ENCODE results near the gene RIIAD1.

DNA sequence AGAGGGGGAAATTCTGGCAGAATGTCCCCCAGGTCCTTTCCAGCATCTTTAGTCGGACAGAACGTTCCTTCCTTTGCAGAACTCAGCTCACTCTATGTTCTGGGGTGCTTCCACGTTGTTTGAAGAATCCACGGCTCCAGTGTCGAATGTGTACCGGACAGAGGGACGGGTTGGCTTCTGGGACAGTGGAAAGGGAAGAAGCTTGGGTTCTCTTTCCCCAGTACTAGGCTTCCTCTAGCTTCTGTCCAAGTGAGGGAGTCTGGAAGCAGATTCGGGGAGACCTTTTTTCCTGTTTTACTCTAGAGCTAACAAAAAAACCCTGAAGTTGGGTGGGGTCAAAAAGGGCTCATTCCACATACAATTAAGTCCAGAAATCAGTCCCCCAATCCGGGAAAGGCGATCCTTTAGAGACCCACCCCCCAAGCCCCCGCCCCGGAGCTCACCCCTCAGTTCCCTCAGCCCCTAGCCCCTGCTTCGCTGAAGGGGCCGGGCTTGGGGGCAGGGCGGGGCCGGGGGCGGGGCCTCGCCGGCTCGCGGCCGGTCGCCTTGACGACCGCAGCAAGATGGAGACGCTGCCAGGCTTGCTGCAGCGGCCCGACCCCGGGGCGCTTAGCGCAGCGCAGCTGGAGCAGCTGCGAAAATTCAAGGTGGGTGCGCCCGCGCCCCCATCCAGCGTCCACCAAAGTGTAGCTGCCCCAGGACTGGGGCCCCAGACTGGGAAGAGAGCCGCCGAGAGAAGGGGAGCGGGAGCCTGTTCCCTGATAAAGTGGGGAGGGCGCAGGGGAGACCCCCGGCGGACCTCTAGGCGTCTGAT, at the start of gene RIIAD1:
- TF ChIP-seq, protein P1, sequence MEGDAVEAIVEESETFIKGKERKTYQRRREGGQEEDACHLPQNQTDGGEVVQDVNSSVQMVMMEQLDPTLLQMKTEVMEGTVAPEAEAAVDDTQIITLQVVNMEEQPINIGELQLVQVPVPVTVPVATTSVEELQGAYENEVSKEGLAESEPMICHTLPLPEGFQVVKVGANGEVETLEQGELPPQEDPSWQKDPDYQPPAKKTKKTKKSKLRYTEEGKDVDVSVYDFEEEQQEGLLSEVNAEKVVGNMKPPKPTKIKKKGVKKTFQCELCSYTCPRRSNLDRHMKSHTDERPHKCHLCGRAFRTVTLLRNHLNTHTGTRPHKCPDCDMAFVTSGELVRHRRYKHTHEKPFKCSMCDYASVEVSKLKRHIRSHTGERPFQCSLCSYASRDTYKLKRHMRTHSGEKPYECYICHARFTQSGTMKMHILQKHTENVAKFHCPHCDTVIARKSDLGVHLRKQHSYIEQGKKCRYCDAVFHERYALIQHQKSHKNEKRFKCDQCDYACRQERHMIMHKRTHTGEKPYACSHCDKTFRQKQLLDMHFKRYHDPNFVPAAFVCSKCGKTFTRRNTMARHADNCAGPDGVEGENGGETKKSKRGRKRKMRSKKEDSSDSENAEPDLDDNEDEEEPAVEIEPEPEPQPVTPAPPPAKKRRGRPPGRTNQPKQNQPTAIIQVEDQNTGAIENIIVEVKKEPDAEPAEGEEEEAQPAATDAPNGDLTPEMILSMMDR (IDR thresholded peaks at IDR 0.05; ENCODE audit: low read length): no peak; the same call in none of the 2 replicates
- TF ChIP-seq EZH2 (IDR thresholded peaks at IDR 0.05; ENCODE audit: borderline replicate concordance, low read length): no peak
